Gastroesophageal sphincter (tissue), 3 donors: ENCODE data around the gene TMCO4.

Experiments used
- CTCF ChIP-seq, 4 experiments: fragments of 200-600 bp in 2 of 4; fragments of 450-650 bp in 2 of 4; sonication (generic) in 1 of 4; IDR thresholded peaks; one replicate each; pipeline ENCODE4 v1.5.1; 2017 to 2019; ENCODE audit warnings: antibody characterized with exemption in 4 of 4, mild to moderate bottlenecking in 2 of 4, moderate library complexity in 2 of 4
- POLR2AphosphoS5 ChIP-seq: sonication (generic); formaldehyde crosslinking; IDR thresholded peaks from one replicate; pipeline ENCODE4 v1.6.1; 2017; ENCODE audit warnings: antibody characterized with exemption

- TF ChIP-seq CTCF (IDR thresholded peaks at IDR 0.05) (no peak), POLR2AphosphoS5 (no peak)
Measured at GRCh38 chr1:19709260-19709793, 90.4 kb downstream of the TMCO4 start.
